ENCODE results near the gene ATP6V1D.

DNA sequence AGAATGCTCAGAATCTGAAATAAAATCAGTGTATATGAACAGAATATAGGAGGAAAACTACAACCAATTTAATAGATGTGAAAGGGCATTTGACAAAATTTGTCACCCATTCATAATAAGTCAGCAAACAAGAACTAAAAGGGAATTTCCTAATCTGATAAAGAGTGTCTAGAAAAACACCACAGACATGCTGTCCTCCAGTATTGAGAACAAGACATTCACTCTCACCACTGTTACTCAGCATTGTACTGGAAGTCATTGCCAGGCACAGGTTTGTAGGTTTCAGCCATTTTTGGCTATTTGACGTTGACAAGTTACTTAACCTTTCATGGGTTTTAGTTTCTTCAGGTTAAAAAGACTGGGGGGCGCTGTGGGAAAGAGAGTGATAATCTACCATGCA is 13.7 kb upstream of the ATP6V1D start:
- TF ChIP-seq, protein P1, sequence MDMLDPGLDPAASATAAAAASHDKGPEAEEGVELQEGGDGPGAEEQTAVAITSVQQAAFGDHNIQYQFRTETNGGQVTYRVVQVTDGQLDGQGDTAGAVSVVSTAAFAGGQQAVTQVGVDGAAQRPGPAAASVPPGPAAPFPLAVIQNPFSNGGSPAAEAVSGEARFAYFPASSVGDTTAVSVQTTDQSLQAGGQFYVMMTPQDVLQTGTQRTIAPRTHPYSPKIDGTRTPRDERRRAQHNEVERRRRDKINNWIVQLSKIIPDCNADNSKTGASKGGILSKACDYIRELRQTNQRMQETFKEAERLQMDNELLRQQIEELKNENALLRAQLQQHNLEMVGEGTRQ (IDR thresholded peaks at IDR 0.05), result no peak
- TF ChIP-seq, protein P2, sequence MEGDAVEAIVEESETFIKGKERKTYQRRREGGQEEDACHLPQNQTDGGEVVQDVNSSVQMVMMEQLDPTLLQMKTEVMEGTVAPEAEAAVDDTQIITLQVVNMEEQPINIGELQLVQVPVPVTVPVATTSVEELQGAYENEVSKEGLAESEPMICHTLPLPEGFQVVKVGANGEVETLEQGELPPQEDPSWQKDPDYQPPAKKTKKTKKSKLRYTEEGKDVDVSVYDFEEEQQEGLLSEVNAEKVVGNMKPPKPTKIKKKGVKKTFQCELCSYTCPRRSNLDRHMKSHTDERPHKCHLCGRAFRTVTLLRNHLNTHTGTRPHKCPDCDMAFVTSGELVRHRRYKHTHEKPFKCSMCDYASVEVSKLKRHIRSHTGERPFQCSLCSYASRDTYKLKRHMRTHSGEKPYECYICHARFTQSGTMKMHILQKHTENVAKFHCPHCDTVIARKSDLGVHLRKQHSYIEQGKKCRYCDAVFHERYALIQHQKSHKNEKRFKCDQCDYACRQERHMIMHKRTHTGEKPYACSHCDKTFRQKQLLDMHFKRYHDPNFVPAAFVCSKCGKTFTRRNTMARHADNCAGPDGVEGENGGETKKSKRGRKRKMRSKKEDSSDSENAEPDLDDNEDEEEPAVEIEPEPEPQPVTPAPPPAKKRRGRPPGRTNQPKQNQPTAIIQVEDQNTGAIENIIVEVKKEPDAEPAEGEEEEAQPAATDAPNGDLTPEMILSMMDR (IDR thresholded peaks at IDR 0.05), result no peak
- no peak for TF ChIP-seq MAZ (IDR thresholded peaks at IDR 0.05; ENCODE audit: borderline replicate concordance, low read depth, low read length)
- TF ChIP-seq FOSB (CRISPR knock-in tag; IDR thresholded peaks at IDR 0.05), result no peak
- TF ChIP-seq POLR2A (IDR thresholded peaks at IDR 0.05; ENCODE audit: low read length), result no peak
- TF ChIP-seq RCOR1 (IDR thresholded peaks at IDR 0.05; ENCODE audit: low read depth, low read length), result no peak
- TF ChIP-seq, protein P3, sequence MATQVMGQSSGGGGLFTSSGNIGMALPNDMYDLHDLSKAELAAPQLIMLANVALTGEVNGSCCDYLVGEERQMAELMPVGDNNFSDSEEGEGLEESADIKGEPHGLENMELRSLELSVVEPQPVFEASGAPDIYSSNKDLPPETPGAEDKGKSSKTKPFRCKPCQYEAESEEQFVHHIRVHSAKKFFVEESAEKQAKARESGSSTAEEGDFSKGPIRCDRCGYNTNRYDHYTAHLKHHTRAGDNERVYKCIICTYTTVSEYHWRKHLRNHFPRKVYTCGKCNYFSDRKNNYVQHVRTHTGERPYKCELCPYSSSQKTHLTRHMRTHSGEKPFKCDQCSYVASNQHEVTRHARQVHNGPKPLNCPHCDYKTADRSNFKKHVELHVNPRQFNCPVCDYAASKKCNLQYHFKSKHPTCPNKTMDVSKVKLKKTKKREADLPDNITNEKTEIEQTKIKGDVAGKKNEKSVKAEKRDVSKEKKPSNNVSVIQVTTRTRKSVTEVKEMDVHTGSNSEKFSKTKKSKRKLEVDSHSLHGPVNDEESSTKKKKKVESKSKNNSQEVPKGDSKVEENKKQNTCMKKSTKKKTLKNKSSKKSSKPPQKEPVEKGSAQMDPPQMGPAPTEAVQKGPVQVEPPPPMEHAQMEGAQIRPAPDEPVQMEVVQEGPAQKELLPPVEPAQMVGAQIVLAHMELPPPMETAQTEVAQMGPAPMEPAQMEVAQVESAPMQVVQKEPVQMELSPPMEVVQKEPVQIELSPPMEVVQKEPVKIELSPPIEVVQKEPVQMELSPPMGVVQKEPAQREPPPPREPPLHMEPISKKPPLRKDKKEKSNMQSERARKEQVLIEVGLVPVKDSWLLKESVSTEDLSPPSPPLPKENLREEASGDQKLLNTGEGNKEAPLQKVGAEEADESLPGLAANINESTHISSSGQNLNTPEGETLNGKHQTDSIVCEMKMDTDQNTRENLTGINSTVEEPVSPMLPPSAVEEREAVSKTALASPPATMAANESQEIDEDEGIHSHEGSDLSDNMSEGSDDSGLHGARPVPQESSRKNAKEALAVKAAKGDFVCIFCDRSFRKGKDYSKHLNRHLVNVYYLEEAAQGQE (IDR thresholded peaks at IDR 0.05), result no peak
- no peak for TF ChIP-seq JUNB (IDR thresholded peaks at IDR 0.05)
- no peak for TF ChIP-seq MYC (IDR thresholded peaks at IDR 0.05; ENCODE audit: borderline replicate concordance, low read length)
- no peak for TF ChIP-seq FOSL2 (IDR thresholded peaks at IDR 0.05)
- no peak for TF ChIP-seq FOSL2 (CRISPR knock-in tag; IDR thresholded peaks at IDR 0.05)
- no peak for TF ChIP-seq EHMT2 (IDR thresholded peaks at IDR 0.05; ENCODE audit: low read depth)
- TF ChIP-seq, protein P4, sequence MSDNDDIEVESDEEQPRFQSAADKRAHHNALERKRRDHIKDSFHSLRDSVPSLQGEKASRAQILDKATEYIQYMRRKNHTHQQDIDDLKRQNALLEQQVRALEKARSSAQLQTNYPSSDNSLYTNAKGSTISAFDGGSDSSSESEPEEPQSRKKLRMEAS (IDR thresholded peaks at IDR 0.05), result no peak
- no peak for TF ChIP-seq CHD2 (IDR thresholded peaks at IDR 0.05; ENCODE audit: low read length, partially characterized antibody)
- TF ChIP-seq, protein P5, sequence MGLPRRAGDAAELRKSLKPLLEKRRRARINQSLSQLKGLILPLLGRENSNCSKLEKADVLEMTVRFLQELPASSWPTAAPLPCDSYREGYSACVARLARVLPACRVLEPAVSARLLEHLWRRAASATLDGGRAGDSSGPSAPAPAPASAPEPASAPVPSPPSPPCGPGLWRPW (IDR thresholded peaks at IDR 0.05), result no peak
